HepG2 (cell line): Measurements from ENCODE around the gene LMTK2. TPM values are rescaled to one million over a fixed set of nuclear protein-coding genes. Genes with fewer than 3 reads are reported as not detected.

Experiments
- CENPX ChIP-seq: sonication (generic); formaldehyde crosslinking; IDR thresholded peaks from 2 replicates; pipeline ENCODE4 v1.9.0; 2021; ENCODE audit warnings: mild to moderate bottlenecking, missing genetic modification reagents, moderate library complexity
- ESRRA ChIP-seq: sonication (generic); formaldehyde crosslinking; IDR thresholded peaks from 2 replicates; pipeline ENCODE4 v1.5.1; 2020; ENCODE audit warnings: mild to moderate bottlenecking, low read depth, missing genetic modification reagents
- FOXO4 ChIP-seq: sonication (generic); formaldehyde crosslinking; conservative IDR thresholded peaks from 2 replicates; pipeline ENCODE4 v1.8.1; 2023; ENCODE audit warnings: missing genetic modification reagents
- NRL ChIP-seq: sonication (generic); formaldehyde crosslinking; IDR thresholded peaks from 2 replicates; pipeline ENCODE4 v1.5.0; 2020; ENCODE audit warnings: missing genetic modification reagents, mild to moderate bottlenecking, moderate library complexity, borderline replicate concordance
- PITX1 ChIP-seq: sonication (generic); formaldehyde crosslinking; IDR thresholded peaks from 2 replicates; pipeline ENCODE4 v1.5.1; 2020; ENCODE audit warnings: mild to moderate bottlenecking, missing genetic modification reagents
- REST ChIP-seq, 2 experiments: IDR thresholded peaks; 2 replicates each; pipeline ENCODE4 v1.6.1; 2011 to 2012; ENCODE audit warnings: low read length in 2 of 2, borderline replicate concordance in 1 of 2, low read depth in 1 of 2, mild to moderate bottlenecking in 1 of 2, moderate library complexity in 1 of 2
- SMAD1 ChIP-seq: sonication (generic); formaldehyde crosslinking; IDR thresholded peaks from 2 replicates; pipeline ENCODE4 v1.4.0; 2020; ENCODE audit warnings: missing genetic modification reagents, low read depth, mild to moderate bottlenecking, borderline replicate concordance
- SNRNP70 ChIP-seq: fragments of 200-400 bp; formaldehyde crosslinking; IDR thresholded peaks from 2 replicates; pipeline ENCODE4 v1.6.1; 2017; ENCODE audit warnings: mild to moderate bottlenecking, low read depth, low read length, moderate library complexity
- ZBTB21 ChIP-seq: sonication (generic); formaldehyde crosslinking; IDR thresholded peaks from 2 replicates; pipeline ENCODE4 v1.4.0; 2020; ENCODE audit warnings: missing genetic modification reagents
- ZBTB26 ChIP-seq: IDR thresholded peaks from 2 replicates; pipeline ENCODE4 v1.6.1; 2016; ENCODE audit warnings: missing compliant biosample characterization, missing genetic modification reagents, borderline replicate concordance
- ZC3H4 ChIP-seq: sonication (generic); formaldehyde crosslinking; IDR thresholded peaks from 2 replicates; pipeline ENCODE4 v1.4.0; 2020; ENCODE audit warnings: missing genetic modification reagents, borderline replicate concordance
- ZNF121 ChIP-seq: sonication (generic); formaldehyde crosslinking; IDR thresholded peaks from 2 replicates; pipeline ENCODE4 v1.5.0; 2020; ENCODE audit warnings: mild to moderate bottlenecking, missing genetic modification reagents
- ZNF143 ChIP-seq: sonication (generic); formaldehyde crosslinking; IDR thresholded peaks from 2 replicates; pipeline ENCODE4 v1.4.0; 2020; ENCODE audit warnings: missing genetic modification reagents
- ZNF274 ChIP-seq: sonication (generic); formaldehyde crosslinking; IDR thresholded peaks from 2 replicates; pipeline ENCODE4 v1.5.1; 2020; ENCODE audit warnings: mild to moderate bottlenecking, missing genetic modification reagents
- ZNF275 ChIP-seq: sonication (generic); formaldehyde crosslinking; IDR thresholded peaks from 2 replicates; pipeline ENCODE4 v1.8.0; 2022; ENCODE audit warnings: missing genetic modification reagents, mild to moderate bottlenecking, inconsistent platforms, borderline replicate concordance
- ZNF570 ChIP-seq: sonication (generic); formaldehyde crosslinking; IDR thresholded peaks from 2 replicates; pipeline ENCODE4 v1.4.0; 2020; ENCODE audit warnings: mild to moderate bottlenecking, missing genetic modification reagents, borderline replicate concordance
- ZNF710 ChIP-seq: sonication (generic); formaldehyde crosslinking; IDR thresholded peaks from 2 replicates; pipeline ENCODE4 v1.5.0; 2020; ENCODE audit warnings: mild to moderate bottlenecking, missing genetic modification reagents, borderline replicate concordance
- ZNF747 ChIP-seq: sonication (generic); formaldehyde crosslinking; IDR thresholded peaks from 2 replicates; pipeline ENCODE4 v1.8.1; 2023; ENCODE audit warnings: missing genetic modification reagents, mild to moderate bottlenecking, borderline replicate concordance
- polyA plus RNA-seq, 8 experiments: library from polyadenylated mRNA; depleted of rRNA in 3 of 8; stranded (reverse) in 7 of 8; unstranded in 1 of 8; fragments of >200 nt; fragmentation: Illumina TruSeq in 4 of 8; extraction: Trizol in 4 of 8; gene quantifications; 2 replicates each; pipeline versions ENCODE4 v1.2.1 to v1.2.3, GENCODE V29; 2011 to 2016; ENCODE audit warnings: low read depth in 4 of 8, missing spikeins in 1 of 8, mixed read lengths in 1 of 8; ENCODE audit not compliant: insufficient read depth in 1 of 8
- total RNA-seq, 5 experiments: library from RNA; depleted of rRNA; stranded (reverse); fragments of >200 nt; fragmentation: Illumina TruSeq; extraction: Trizol; gene quantifications; 2 replicates each; pipeline ENCODE4 v1.2.3, GENCODE V29; 2016; ENCODE audit warnings: low read depth in 1 of 5

LMTK2 gene
- total and polyA plus RNA-seq, 2 of the 13 experiments (the other 11 are each of a cell fraction or from before 2014, with no cell fraction given), result 9.5 to 11.7 TPM

GRCh38 chr7:98251601-98252424 is 145.2 kb downstream of the LMTK2 start, which contains the start of gene TECPR1 (continued):
- no peak for TF ChIP-seq PITX1
- no peak for TF ChIP-seq SNRNP70
- TF ChIP-seq ZNF747 (CRISPR knock-in tag), result peak; percentile 64; the same call in 1 of the 2 replicates
- no peak for TF ChIP-seq ZBTB21 (CRISPR knock-in tag)
- TF ChIP-seq SMAD1 (CRISPR knock-in tag), result 0 out of 2 replicates have a peak, but pooled peaks have one; percentile 51
- TF ChIP-seq ZNF143, result no peak
- no peak for TF ChIP-seq NRL (CRISPR knock-in tag)
- TF ChIP-seq ZNF570 (CRISPR knock-in tag), result no peak
- no peak for TF ChIP-seq CENPX (CRISPR knock-in tag)
- TF ChIP-seq ZNF710 (CRISPR knock-in tag), result peak; percentile 5; the same call in 1 of the 2 replicates
- TF ChIP-seq ESRRA (CRISPR knock-in tag), result no peak; the same call in 1 of the 2 replicates
- no peak for TF ChIP-seq ZC3H4 (CRISPR knock-in tag)
- no peak; the same call in 1 of the 2 replicates for TF ChIP-seq ZNF274
- no peak for TF ChIP-seq FOXO4
- TF ChIP-seq ZBTB26 (CRISPR knock-in tag), result no peak
- TF ChIP-seq REST (IDR thresholded peaks at IDR 0.05; ENCODE audit: borderline replicate concordance in 1 of 2, low read depth in 1 of 2, low read length in 2 of 2), result no peak
- no peak for TF ChIP-seq ZNF121
- TF ChIP-seq ZNF275 (CRISPR knock-in tag), result peak; percentile 95
